HEK293 (cell line): ENCODE results near the gene CHCHD6.

ENCODE experiments used
- REST ChIP-seq: fragments of 450-650 bp; formaldehyde crosslinking; IDR thresholded peaks from 2 replicates; pipeline ENCODE4 v1.5.1; 2016; ENCODE audit warnings: missing biosample characterization, missing genetic modification characterization
- SP2 ChIP-seq: fragments of 450-650 bp; formaldehyde crosslinking; IDR thresholded peaks from 2 replicates; pipeline ENCODE4 v1.5.1; 2016; ENCODE audit warnings: missing biosample characterization, missing genetic modification characterization
- ZBTB49 ChIP-seq: fragments of 450-650 bp; formaldehyde crosslinking; IDR thresholded peaks from 2 replicates; pipeline ENCODE4 v1.5.1; 2016; ENCODE audit warnings: missing biosample characterization, missing genetic modification characterization, low read depth
- ZEB2 ChIP-seq: fragments of 450-650 bp; formaldehyde crosslinking; IDR thresholded peaks from 2 replicates; pipeline ENCODE4 v1.5.1; 2016; ENCODE audit warnings: missing biosample characterization, missing genetic modification characterization
- TF ChIP-seq, protein P1 (sequence below): fragments of 450-650 bp; formaldehyde crosslinking; IDR thresholded peaks from 2 replicates; pipeline ENCODE4 v1.5.1; 2016; ENCODE audit warnings: missing biosample characterization, missing genetic modification characterization

GRCh38 chr3:126924458-126924857, 220.4 kb downstream of the CHCHD6 start:
- no peak for TF ChIP-seq SP2
- TF ChIP-seq, protein P1, sequence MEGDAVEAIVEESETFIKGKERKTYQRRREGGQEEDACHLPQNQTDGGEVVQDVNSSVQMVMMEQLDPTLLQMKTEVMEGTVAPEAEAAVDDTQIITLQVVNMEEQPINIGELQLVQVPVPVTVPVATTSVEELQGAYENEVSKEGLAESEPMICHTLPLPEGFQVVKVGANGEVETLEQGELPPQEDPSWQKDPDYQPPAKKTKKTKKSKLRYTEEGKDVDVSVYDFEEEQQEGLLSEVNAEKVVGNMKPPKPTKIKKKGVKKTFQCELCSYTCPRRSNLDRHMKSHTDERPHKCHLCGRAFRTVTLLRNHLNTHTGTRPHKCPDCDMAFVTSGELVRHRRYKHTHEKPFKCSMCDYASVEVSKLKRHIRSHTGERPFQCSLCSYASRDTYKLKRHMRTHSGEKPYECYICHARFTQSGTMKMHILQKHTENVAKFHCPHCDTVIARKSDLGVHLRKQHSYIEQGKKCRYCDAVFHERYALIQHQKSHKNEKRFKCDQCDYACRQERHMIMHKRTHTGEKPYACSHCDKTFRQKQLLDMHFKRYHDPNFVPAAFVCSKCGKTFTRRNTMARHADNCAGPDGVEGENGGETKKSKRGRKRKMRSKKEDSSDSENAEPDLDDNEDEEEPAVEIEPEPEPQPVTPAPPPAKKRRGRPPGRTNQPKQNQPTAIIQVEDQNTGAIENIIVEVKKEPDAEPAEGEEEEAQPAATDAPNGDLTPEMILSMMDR (tag by site-specific recombination): no peak
- TF ChIP-seq ZEB2 (tag by site-specific recombination): no peak
- TF ChIP-seq ZBTB49 (tag by site-specific recombination): no peak
- TF ChIP-seq REST (tag by site-specific recombination): no peak
